Testis (tissue), 2 donors: Measurements from ENCODE around the gene RECQL5.

Experiments
- POLR2A ChIP-seq: fragments of 450-650 bp; IDR thresholded peaks from one replicate; pipeline ENCODE4 v1.6.1; 2017; ENCODE audit warnings: antibody characterized with exemption, mild to moderate bottlenecking, moderate library complexity
- TF ChIP-seq, protein P1 (sequence below), 3 experiments: fragments of 450-650 bp in 2 of 3; fragments of 200-600 bp in 1 of 3; sonication (generic) in 1 of 3; IDR thresholded peaks; one replicate each; pipeline ENCODE4 v1.5.1; 2016 to 2019; ENCODE audit warnings: antibody characterized with exemption in 3 of 3, mild to moderate bottlenecking in 2 of 3, moderate library complexity in 1 of 3

DNA sequence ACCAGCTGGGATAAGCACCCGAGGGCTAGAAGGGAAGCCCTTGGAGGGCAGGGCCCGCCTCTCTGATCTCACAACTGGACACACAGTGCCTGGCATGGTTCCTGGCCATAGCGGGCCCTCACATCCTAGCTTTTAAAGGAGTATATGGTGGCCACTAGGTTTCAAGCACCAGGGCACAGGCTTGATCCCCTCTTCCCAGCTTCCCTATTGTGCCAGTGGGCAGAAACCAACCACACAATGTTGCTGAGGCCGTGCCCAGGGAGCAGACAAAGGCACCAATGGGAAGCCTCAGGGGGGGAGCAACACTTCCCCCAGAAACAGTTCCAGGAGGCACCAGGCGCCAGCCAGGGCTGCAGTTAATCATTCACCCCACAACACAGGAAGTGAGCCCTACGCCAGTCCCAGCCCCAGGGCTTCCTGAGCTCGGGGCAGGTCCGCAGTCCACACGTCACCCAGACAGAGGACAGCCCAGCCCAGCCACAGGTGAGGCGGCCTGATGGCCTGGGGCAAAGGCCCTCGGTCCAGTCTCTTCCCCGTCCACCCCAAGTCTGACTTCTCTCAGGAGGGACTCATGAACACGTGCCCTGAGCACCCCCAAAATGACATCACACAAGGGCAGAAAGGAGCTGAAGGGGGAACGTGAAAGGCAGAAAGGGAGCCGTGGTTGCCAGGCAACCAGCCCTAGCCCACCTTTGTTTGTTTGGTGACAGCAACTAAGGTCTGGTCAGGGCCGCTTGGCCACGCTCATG, 20.9 kb downstream of the RECQL5 start:
- TF ChIP-seq, protein P1, sequence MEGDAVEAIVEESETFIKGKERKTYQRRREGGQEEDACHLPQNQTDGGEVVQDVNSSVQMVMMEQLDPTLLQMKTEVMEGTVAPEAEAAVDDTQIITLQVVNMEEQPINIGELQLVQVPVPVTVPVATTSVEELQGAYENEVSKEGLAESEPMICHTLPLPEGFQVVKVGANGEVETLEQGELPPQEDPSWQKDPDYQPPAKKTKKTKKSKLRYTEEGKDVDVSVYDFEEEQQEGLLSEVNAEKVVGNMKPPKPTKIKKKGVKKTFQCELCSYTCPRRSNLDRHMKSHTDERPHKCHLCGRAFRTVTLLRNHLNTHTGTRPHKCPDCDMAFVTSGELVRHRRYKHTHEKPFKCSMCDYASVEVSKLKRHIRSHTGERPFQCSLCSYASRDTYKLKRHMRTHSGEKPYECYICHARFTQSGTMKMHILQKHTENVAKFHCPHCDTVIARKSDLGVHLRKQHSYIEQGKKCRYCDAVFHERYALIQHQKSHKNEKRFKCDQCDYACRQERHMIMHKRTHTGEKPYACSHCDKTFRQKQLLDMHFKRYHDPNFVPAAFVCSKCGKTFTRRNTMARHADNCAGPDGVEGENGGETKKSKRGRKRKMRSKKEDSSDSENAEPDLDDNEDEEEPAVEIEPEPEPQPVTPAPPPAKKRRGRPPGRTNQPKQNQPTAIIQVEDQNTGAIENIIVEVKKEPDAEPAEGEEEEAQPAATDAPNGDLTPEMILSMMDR (IDR thresholded peaks at IDR 0.05): no peak
- TF ChIP-seq POLR2A: no peak
